ENCODE measurements around the gene ZNF431.

GRCh38 chr19:21128901-21129698 lies 12.7 kb upstream of the ZNF431 start:
- TF ChIP-seq POLR2AphosphoS5 (IDR thresholded peaks at IDR 0.05) (no peak), POLR2A (IDR thresholded peaks at IDR 0.05) (no peak), CTCF (IDR thresholded peaks at IDR 0.05) (no peak)

Data from gastroesophageal sphincter (tissue), 3 donors.